Measurements from ENCODE around the gene GPR18. TPM values are rescaled to one million over a fixed set of nuclear protein-coding genes. Genes with fewer than 3 reads are reported as not detected.

Gene GPR18
- total RNA-seq, 1 experiment from 2014 or later = not detected

Other genes starting within 250 kb of the GPR18 start
- gene UBAC2, start 57.5 kb downstream of the GPR18 start, total RNA-seq (2014; rRNA removed; shearing (Covaris generic)) = 130 and 134 TPM in 2 replicates
- gene GPR183, start 49.0 kb upstream of the GPR18 start, total RNA-seq (2014; rRNA removed; shearing (Covaris generic)) = 49.6 and 49.7 TPM in 2 replicates
- 686 and 846 TPM in 2 replicates for gene TM9SF2, start 243.1 kb upstream of the GPR18 start, total RNA-seq (2014; rRNA removed; shearing (Covaris generic))